DMS114 treated with DMSO at 0.1 percent for 48 hours (cell line): Measurements from ENCODE around the gene STXBP3.

Experiments used
- DNase-seq: peaks from one replicate; lab custom pipeline; 2025; ENCODE audit not compliant: unreplicated experiment; lab: John Stamatoyannopoulos, UW

The STXBP3 gene

DNA sequence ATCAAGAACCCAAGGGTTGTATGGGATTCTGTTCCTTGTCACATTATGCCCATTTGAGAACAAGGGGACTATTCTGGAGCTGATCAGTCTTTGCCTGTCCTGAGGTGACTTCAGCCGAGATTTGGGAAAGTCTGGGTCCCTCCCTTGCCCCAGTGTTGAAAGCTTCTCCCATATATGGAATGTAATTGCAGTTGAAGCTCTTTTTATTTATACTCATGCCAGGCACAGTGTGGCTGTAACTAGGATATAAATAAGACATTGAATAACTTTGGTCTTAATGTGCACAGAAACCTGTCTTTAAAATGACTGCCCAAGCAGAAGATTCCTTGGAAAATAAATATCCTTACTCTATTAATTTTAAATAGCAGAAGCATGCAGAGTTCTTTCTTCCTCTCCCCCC is 95.2 kb downstream of the STXBP3 start:
- no peak for DNase-seq

DNA sequence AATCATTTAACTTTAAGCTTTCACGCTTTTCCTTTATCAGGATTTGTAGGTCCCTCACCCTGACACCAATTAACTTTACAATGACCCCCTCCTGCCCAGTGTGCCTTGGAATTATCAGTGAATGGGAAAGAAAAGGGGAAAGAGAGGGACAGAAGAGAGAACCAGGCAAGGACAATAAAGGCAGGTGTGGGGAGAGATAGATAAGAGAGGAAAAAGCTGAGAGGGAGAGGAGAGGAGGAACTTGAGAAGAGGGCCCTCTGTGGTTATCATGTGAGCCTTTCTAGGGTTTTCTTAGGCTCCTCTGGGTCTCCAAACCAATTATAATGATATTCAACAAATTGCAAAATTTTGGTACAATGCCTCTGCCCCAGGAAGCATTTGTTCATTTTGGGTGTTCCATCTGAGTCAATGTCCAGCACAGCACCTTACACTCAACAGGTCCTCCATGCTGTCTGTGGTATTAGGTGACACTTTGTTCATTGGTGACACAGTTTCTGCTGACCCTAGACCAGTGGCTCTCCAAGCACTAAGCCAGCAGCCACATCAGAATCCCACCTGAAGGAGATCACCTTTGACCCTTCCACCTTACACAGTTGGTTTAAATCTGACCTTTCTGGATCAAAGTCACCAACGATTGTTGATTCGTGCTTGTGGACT is 96.2 kb downstream of the STXBP3 start:
- no peak for DNase-seq

DNA sequence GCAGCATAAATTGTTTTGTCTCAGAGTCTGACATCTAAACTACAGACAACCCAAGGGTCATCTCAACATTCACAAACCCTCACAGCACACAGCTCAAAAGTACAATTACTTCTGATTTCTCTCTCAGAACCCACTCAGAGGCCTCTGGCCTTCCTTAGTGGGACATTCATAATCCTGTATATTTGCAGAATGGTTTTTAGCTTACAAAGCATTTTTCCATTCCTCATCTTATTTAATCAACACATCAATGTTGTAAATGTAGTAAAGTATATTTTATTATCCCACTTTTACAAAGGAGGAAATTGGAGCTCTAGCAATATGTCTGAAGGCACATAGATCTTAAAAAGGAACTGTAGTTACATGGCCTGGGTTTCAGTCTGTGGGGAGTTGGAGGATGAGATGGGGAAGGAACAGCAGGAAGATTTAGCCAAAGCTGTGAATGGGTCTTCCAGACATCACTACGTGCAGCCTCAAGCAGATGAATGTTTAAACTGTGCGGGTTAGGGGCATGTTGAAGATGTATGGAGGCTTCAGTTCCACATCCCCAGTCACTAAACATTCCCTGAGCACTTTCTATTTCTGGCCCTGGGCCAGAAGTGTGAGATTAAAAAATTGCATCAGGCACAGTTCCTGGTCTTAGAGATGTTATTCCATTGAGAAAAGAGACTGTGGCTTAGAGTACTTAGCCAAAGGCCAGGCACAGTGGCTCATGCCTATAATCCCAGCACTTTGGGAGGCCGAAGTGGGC is 97.1 kb downstream of the STXBP3 start:
- no peak for DNase-seq

DNA sequence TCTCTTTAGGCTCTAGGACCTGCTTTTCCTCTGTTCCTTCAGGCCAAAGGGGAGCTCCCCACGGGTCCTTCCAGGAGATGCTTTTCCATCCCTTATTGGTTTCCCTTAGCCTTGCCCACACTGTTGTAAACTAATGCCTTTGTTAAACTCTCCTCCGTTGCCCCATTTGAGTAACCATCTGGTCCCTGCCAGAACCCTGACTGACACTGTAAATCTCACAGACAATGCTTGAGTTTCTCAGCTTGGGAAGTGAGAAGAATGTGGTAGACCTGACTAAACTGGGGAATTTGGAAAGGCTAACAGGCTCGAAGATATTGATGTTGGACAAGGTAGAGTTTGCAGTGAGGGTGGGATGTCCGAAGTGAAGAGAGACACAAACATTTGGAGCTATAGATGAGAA is 99.0 kb downstream of the STXBP3 start:
- DNase-seq, result no peak

DNA sequence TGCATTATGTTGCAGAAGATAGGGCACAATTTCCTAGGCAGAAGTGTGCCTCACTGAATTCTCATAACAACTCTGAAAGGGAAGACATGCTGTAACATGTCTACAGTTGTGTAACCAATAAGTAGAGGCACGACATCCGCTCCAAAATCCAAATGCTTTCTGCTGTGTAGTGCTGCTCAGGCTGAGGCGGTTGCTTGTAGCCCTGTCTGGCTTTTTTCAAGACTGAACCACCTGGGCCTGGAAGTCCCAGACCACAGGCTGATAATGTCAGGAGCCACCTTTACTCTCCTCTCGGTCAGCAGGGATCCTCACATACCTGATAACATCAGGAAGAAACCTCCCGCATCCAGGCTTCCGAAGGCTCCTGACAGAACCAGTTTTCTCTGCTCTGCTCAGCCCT is 99.5 kb downstream of the STXBP3 start:
- DNase-seq, result no peak

DNA sequence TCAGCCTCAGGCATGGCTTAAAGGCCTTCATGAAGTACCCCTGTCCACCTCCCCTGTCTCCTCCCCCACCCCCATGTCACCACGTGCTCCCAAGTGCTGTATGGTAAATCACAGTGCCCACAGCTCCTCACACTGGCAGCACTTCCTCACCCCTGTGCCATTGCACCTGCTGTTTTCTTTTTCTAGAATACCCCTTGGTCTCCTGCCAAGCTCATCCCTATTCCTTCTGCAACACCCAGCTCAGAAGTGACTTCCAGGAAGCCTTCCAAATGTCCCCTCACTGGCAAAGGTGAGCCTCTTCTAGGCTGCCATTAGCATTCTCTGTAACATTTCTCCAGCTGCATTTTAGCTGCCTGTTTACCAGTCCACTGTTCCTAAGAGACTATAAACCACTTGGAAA is 101.0 kb downstream of the STXBP3 start:
- no peak for DNase-seq

DNA sequence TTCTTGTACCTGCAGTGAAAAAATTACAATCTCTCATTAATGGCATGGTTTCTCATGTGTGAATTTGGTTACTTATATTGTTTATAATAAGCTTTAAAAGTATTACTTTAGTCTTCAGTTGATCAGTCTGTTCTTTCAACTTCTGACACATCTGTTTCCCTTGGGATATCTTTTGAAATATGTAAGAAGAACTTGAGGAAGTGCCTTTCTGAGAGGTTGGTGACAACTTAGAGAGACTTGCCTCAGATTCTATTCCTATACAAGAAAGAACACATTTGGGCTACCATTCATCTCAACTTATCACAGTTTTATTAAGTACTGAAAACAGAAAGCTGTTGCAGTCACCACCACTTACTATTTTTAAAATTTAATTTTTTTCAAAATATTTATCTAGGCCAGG is 102.3 kb downstream of the STXBP3 start:
- no peak for DNase-seq

DNA sequence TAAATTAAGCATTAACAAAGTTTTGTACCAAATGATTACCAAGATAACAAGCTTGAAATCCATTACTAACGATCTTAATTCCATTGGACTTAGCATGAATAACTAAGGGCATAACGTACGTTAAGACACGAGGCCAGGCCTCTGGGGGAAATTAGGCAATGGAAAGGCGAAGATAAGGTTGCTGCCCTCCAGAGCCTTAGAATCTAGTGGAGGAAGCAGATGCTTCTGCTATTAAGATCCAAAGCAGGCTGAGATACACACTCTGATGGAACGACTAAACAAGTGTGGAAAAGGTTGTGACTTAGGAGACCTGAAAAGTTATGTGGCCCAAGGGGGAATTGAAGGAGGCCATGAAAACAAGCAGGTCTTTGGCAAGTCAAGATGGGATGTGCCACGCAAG is 104.5 kb downstream of the STXBP3 start:
- no peak for DNase-seq

DNA sequence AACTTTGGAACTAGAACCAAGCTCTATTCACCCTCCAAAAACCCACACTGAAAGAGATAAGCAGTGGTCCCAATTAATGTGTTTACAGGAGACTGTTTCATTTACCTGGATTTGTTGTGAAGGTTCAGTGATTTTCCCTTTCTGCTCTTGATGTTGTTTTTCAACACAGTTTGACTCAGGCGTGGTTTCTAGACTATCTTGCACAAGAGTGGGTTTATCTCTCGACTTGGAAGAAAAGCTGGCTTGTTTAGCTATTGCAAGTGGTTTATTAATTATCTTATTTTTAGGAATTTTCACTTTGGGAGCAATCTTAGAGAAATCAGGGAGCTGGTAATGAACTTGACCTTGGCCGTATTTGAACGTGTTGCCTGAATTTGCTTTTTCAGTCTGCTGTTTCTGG is 105.1 kb downstream of the STXBP3 start:
- DNase-seq, result no peak

DNA sequence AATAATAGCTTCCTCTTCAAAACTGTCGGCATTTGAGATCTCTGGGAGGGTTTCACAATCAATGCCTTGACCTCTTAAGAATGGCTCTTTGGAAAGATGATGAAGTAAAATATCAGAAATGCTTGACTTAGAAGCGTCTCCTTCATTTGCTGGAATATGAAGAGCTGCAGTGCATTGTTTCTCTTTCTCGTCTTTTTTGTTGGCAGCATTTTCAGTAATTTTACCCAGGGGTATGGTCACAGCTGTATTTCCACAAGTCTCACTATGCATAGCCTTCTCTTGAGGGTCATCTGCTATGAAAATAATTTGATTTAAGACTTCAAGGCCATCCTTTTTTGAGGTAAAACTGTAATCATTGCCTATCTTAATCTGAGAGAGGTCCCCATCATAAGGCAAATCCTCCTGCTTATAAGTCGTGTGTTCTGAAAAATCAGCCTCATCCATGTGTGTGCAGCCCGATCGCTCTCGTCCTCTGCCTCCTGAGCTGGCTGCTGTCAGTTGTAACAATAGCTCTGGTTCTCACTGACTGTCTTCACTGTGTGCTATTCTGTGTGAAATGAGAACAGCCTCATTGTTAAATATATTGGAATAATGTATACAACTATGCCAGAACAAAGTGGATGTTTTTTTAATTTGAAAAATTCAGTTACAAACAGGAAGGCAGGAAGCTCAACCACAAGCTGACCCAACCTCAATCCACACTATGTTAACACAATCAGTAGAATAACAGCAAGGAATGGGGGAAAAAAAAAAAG is 105.9 kb downstream of the STXBP3 start:
- no peak for DNase-seq

DNA sequence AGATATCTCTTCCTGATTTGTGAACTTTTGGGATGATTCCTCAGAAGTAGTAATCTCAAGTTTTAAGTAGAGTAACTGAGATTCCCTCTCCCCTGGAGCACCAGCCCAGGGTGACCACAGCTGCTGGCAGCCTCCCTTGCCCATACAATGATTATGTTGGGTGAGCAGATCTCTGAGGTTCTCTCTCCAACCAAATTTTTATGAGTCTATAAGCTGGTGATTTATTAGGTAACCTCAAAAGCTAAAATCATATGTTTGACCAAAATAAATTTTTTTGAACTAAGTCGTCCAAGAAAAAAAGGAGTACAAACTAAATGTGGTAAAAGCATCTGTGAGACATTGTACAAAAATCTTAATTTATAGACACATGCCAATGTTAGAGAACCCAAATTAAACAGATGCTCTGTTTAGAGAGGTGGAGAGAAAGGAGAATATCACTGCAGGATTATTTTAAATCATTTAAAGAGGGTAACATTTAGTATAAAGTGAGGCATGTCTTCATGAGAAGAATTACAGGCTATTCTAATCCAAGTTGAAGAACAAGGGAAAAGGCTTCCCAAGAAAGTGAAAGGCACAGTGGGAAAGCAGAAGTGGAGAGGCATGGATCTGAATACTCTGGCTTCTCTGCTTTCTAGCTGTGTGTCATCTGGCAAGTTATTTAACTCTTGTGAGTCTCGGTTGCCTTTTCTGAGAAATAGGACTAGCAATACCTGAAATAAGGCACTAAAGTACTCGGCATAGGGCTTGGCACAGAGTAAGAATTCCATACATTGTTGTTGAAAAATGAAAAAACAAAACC is 107.9 kb downstream of the STXBP3 start:
- no peak for DNase-seq

DNA sequence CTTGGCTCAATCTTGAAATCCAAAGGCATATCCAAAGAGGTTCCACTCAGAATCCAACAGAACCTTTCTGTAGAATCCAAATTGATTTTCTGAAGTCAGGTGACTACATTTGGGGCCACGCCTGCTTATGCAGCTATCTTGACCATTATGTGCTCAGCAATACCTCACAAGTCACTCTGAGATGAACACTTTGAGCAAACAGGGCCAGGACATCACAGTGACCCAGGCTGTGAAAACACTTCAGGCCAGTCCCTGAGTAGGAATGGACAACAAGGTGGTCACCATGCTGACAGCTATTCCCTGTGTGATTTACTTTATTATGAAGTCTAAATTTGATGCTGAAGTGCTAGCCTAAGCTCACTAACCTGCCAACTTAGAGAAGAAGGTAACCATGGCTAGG is 110.5 kb downstream of the STXBP3 start, which contains the start of gene AKNAD1:
TSS of gene AKNAD1 (minus strand) at position 101 of the 400 bp plus-strand sequence. CDS start 4,430 bp downstream, outside the sequence.
- DNase-seq, result no peak

DNA sequence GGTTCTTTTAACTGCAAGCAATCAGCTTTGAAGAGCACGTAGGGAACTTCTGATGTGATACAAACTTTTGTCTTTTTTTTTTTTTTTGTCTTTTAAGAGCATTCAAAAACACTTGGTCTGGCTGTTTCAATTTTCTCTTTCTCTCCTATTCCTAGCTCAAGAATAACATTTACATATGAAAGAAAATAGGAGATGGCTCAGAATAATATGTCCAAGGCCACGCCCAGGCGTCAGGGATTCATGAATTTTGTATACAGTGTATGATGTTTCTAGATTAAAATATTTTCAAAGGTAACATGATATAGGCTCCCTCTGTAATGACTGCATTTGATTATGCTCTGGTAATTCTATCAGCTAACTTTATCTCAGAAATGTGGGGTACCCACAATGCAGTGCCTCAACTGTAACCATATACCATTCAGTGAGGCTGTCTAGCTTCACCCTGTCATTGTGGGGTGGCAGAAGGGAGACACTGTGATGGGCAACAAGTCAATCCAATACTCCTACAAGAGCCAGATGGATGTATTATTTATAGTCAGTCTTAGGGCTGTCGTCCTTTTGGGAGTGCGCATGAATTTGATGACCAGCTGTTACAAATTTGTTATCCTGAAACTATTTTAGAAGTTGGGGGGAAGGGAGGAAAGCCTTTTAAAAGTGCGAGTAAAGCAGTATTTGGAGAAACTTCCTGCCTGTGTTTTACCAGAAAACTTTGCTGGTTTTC is 111.9 kb downstream of the STXBP3 start:
- DNase-seq, result no peak
